Measurements from ENCODE around the gene MYCBPAP.

The MYCBPAP gene

DNA sequence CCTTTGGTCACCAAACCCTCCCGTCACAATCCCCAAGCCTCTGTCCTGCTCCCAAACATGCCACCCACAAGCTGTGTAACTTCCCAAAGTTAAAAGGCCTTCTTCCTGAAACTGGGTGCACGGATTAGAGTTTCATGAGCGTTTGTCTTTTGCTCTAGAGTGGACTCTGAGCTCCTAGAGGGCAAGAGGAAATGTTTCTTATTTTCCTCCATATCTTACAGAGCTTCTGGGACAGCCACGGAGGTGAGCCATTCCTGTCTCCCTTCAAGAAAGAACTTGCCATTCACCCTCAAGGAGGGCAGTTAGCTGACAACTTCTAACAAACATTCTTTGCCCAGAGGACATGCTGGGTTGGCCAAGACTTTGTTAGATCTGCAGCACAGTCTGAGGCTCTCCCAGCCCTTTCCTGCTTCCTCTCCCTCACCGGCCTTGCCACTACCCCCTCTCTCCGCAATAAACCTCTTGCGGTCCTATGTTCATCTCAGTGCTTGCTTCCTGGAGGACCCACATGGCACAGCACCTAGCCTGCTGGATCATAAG lies 2.6 kb upstream of the MYCBPAP start:
- Histone ChIP-seq H3K4me2 (no peak overlapping the region), H3K4me3 (no peak overlapping the region), H3K4me1 (peaks cover 0 to 29% (median 21%) of the 10 kb centered on the region in 10 experiments; a peak in 18 of 20 replicates), H3K9me3 (replicated peaks in 1 of 11) (no peaks in the 10 kb centered on the region), H3K27ac (no peak overlapping the region), H4K20me1 (0 out of 22 replicates have a peak, but pooled peaks cover 0 to 5% (median 0%) of the 10 kb centered on the region in 11 experiments), H3K36me3 (no peaks in the 10 kb centered on the region), H3K27me3 (peaks cover 22 to 46% (median 37%) of the 10 kb centered on the region in 11 experiments), H3K9ac (no peak overlapping the region)
- no peak for TF ChIP-seq Cebpa-rat (IDR thresholded peaks at IDR 0.05)

- no peaks in the 10 kb centered on the region for H3K36me3 ChIP-seq
- TF ChIP-seq Cebpa-rat (IDR thresholded peaks at IDR 0.05), result no peak
- 0 out of 22 replicates have a peak, but pooled peaks cover 0 to 5% (median 0%) of the 10 kb centered on the region in 11 experiments for H4K20me1 ChIP-seq
- H3K4me1 ChIP-seq, result peaks cover 0 to 29% (median 21%) of the 10 kb centered on the region in 10 experiments; a peak in 18 of 20 replicates
- no peak overlapping the region for H3K4me2 ChIP-seq
- no peak overlapping the region for H3K9ac ChIP-seq
- H3K27me3 ChIP-seq, result peaks cover 22 to 46% (median 37%) of the 10 kb centered on the region in 11 experiments
- H3K4me3 ChIP-seq, result no peak overlapping the region
- no peak overlapping the region for H3K27ac ChIP-seq
- no peaks in the 10 kb centered on the region for H3K9me3 ChIP-seq (replicated peaks in 1 of 11)
Observed at GRCh38 chr17:50506298-50506697, 1.9 kb upstream of the MYCBPAP start.

DNA sequence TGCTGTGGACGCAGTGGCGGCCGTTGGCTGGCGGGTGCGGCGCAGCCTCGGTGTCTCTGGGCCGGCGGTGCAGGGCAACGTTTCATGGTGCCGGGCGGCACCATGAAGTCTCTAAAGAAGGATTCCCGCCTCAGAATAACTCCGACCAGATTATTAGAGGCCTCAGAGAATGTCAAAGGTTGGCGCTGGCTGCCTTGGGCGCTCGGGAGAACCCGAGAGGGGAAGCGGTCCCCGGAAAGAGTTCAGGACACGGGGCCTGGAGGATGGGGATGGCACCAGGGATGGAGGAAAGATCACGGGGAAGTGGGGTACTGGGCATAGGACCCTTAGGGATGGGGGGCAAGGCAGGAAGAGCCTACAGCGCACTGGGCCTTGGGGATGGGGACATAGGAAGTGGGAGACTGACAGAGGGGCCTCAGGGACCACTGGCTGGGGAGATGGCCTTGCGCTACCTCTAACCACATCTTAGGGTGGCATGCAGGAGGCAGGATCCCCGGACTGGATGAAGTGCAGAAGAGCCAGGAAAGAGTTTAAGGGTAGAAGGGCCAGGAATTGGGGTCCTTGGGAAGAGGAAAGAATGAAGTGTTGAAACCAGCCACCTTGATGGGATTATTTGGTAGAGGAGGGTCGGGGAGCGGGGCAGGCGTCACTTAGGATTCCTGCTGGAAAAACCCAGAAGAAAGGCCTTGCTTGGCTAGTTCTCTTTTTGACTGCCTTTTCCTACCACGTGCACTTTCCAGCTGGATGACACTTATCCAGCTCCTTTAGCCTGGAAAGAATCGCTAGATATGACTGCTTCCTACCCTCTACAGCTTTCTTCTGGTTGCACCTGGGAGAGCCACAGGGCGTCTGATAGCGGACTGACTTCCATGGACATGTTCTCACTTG lies 578 bp downstream of the MYCBPAP start:
- Histone ChIP-seq H3K4me3 (peak overlapping the region; percentile 29 to 67 (median 54)), H3K9me3 (replicated peaks in 1 of 11) (no peaks in the 10 kb centered on the region), H3K9ac (peak overlapping the region in 10 of 11 experiments; percentile 23 to 64 (median 41); a peak in 14 of 22 replicates), H3K4me2 (peak overlapping the region; percentile 48 to 87 (median 76)), H4K20me1 (0 out of 22 replicates have a peak, but pooled peaks cover 0 to 5% (median 0%) of the 10 kb centered on the region in 11 experiments), H3K4me1 (peaks cover 0 to 19% (median 12%) of the 10 kb centered on the region in 10 experiments; a peak in 18 of 20 replicates), H3K36me3 (no peaks in the 10 kb centered on the region), H3K27me3 (peaks cover 22 to 46% (median 37%) of the 10 kb centered on the region in 11 experiments), H3K27ac (no peak overlapping the region)
- no peak for TF ChIP-seq Cebpa-rat (IDR thresholded peaks at IDR 0.05)

- H3K36me3 ChIP-seq, result no peaks in the 10 kb centered on the region
- peaks cover 0 to 28% (median 15%) of the 10 kb centered on the region in 10 experiments; a peak in 15 of 20 replicates for H3K4me1 ChIP-seq
- 0 out of 22 replicates have a peak, but pooled peaks cover 0 to 5% (median 0%) of the 10 kb centered on the region in 11 experiments for H4K20me1 ChIP-seq
- H3K4me3 ChIP-seq, result no peak overlapping the region
- H3K9me3 ChIP-seq (replicated peaks in 1 of 11), result no peaks in the 10 kb centered on the region
- H3K27ac ChIP-seq, result no peak overlapping the region
- no peak overlapping the region for H3K4me2 ChIP-seq
- no peak for TF ChIP-seq Cebpa-rat (IDR thresholded peaks at IDR 0.05)
- no peak overlapping the region for H3K9ac ChIP-seq
- H3K27me3 ChIP-seq, result peaks cover 22 to 41% (median 37%) of the 10 kb centered on the region in 11 experiments
Observed at GRCh38 chr17:50511058-50511457, 2.8 kb downstream of the MYCBPAP start.

GRCh38 chr17:50513495-50513894 lies 5.3 kb downstream of the MYCBPAP start:
- Histone ChIP-seq H3K36me3 (no peaks in the 10 kb centered on the region), H3K9ac (no peak overlapping the region), H3K9me3 (replicated peaks in 1 of 11) (no peaks in the 10 kb centered on the region), H4K20me1 (0 out of 22 replicates have a peak, but pooled peaks cover 0 to 5% (median 0%) of the 10 kb centered on the region in 11 experiments), H3K27ac (no peak overlapping the region), H3K27me3 (peaks cover 10 to 17% (median 15%) of the 10 kb centered on the region in 11 experiments), H3K4me1 (peaks cover 0 to 21% (median 13%) of the 10 kb centered on the region in 10 experiments; a peak in 15 of 20 replicates), H3K4me3 (no peak overlapping the region), H3K4me2 (no peak overlapping the region)
- TF ChIP-seq Cebpa-rat (IDR thresholded peaks at IDR 0.05), result no peak

DNA sequence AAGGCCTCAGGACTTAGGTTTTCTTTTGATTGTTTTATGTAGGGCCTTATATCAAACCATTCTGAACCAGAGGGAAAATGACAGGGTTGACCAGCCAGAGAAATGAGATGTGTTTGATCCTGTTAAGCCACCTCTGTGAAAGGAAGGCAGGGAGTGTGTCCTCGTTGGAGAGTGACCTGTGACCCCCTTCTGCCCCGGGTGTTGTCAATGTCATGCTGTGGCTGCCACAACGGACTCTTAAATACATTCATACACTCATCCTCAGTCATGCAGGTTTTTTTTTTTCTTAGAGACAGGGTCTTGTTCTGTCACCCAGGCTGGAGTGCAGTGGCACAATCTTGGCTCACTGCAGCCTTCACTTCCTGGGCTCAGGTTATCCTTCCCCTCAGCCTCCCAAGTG lies 6.1 kb downstream of the MYCBPAP start:
- peaks cover 0 to 16% (median 12%) of the 10 kb centered on the region in 10 experiments; a peak in 15 of 20 replicates for H3K4me1 ChIP-seq
- no peak overlapping the region for H3K27ac ChIP-seq
- H3K27me3 ChIP-seq, result peaks cover 1 to 8% (median 6%) of the 10 kb centered on the region in 11 experiments; a peak in 18 of 22 replicates
- no peaks in the 10 kb centered on the region for H4K20me1 ChIP-seq
- no peak for TF ChIP-seq Cebpa-rat (IDR thresholded peaks at IDR 0.05)
- H3K4me2 ChIP-seq, result peak overlapping the region in 2 of 11 experiments; percentile 27 to 43; a peak in 2 of 22 replicates
- H3K4me3 ChIP-seq, result no peak overlapping the region
- H3K9ac ChIP-seq, result no peak overlapping the region
- H3K36me3 ChIP-seq, result no peaks in the 10 kb centered on the region
- no peaks in the 10 kb centered on the region for H3K9me3 ChIP-seq (replicated peaks in 1 of 11)

GRCh38 chr17:50514936-50515702 lies 6.9 kb downstream of the MYCBPAP start:
- no peak overlapping the region for H3K27ac ChIP-seq
- H3K4me3 ChIP-seq, result no peak overlapping the region
- no peaks in the 10 kb centered on the region for H3K36me3 ChIP-seq
- peaks cover 0 to under 1% (median 0%) of the 10 kb centered on the region in 11 experiments; a peak in 1 of 22 replicates for H3K27me3 ChIP-seq
- H3K4me2 ChIP-seq, result peak overlapping the region in 7 of 11 experiments; percentile 1 to 61 (median 43); a peak in 13 of 22 replicates
- H3K4me1 ChIP-seq, result peaks cover 0 to 16% (median 13%) of the 10 kb centered on the region in 10 experiments; a peak in 15 of 20 replicates
- no peaks in the 10 kb centered on the region for H4K20me1 ChIP-seq
- no peak overlapping the region for H3K9ac ChIP-seq
- no peak for TF ChIP-seq Cebpa-rat (IDR thresholded peaks at IDR 0.05)
- H3K9me3 ChIP-seq (replicated peaks in 1 of 11), result no peaks in the 10 kb centered on the region

- H3K4me1 ChIP-seq, result peaks cover 0 to 16% (median 13%) of the 10 kb centered on the region in 10 experiments; a peak in 15 of 20 replicates
- no peaks in the 10 kb centered on the region for H3K36me3 ChIP-seq
- no peaks in the 10 kb centered on the region for H3K27me3 ChIP-seq
- H3K9ac ChIP-seq, result no peak overlapping the region
- no peak for TF ChIP-seq Cebpa-rat (IDR thresholded peaks at IDR 0.05)
- H3K27ac ChIP-seq, result no peak overlapping the region
- no peaks in the 10 kb centered on the region for H3K9me3 ChIP-seq (replicated peaks in 1 of 11)
- no peak overlapping the region for H3K4me3 ChIP-seq
- no peaks in the 10 kb centered on the region for H4K20me1 ChIP-seq
- H3K4me2 ChIP-seq, result no peak overlapping the region
Observed at GRCh38 chr17:50517011-50517410, 8.8 kb downstream of the MYCBPAP start.
